NCI-H2227 (cell line): Measurements from ENCODE around the gene MTFP1.
"Not testable (repeated sequence)": the region's sequence is repeated elsewhere in the genome, so short reads cannot be mapped to it uniquely, and the experiment has no call there.

Experiments
- DNase-seq: peaks from one replicate; lab custom pipeline; 2025; ENCODE audit not compliant: unreplicated experiment; lab: John Stamatoyannopoulos, UW

Gene MTFP1

DNA sequence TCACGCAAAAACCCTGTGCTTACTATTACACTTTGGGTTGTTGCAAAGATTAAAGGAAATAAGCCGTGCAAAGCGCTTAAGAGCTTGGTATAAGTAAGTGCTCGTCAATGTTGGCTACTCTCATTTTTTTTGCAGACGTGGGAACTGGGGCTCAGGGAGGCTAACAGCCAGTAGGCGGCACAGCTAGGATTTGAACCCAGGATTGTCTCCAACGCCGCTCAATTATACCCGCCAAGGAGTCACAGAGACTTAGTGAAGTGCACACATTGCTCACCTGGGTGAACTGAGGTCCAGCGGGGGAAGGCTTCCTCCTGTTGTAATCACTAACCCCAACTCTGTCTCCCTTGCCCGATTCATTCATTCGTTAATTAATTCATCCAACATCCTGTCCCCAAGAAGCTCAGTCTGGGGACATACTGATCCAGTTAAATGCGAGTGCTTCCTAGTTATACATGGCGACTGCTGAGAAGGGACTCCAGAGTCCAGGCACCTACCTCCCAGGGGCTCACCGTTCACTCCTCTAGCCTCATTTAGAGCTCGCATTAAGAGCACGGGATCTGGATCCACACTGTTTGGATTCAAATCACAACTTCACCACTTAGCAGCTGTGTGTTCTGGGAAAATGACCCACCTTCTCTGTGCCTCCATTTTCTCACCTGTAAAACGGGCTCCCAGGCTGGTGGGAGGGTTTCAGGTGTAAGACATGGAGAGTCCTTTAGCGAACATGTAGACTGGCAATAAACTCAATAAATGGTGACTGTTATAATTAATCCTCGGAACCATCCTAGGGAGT, 838 bp upstream of the MTFP1 start:
- DNase-seq: peak; percentile 50

DNA sequence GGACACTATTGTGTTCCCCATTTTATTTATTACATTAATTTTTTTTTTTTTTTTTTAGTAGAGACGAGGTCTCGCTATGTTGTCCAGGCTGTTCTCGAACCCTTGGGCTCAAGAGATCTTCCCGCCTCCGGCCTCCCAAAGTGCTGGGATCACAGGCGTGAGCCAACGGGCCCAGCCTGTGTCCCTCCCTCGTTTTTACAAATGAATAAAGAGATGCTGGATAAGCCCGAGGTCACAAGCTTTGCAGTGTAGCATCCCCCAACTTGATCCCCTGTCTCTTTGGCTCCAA, 297 bp upstream of the MTFP1 start:
- no peak for DNase-seq

DNA sequence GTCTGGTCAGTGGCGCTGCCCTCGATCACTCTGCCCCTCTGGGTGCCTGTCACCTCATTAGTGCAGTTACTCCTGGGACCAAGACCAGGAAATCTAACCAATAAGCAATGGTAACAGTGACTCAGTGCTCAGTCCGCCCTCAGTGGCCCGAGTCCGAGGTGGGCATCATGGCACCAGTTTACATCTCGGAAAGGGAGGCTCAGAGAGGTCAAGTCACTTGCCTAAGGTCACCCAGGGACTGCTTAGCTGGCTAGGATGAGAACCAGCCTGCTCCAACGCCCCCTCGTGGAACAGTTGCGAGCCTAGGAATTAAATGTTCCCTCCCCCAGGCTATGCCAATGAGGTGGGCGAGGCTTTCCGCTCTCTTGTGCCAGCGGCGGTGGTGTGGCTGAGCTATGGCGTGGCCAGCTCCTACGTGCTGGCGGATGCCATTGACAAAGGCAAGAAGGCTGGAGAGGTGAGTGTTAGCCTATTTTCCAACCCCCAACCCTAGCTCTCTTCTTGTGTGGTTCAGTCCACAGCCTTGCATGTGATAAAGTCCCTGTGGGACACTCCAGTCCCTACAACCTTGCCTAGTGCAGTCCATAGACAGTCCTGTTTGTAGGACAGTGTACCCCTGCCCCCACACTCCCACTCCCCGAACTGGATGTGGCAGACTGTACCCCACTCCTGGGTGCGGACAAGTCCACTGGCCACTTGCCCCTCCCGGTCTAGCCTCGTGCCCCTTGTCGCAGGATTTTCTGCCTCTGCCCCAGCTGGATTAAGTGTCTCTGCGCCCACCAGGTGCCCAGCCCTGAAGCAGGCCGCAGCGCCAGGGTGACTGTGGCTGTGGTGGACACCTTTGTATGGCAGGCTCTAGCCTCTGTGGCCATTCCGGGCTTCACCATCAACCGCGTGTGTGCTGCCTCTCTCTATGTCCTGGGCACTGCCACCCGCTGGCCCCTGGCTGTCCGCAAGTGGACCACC, 1.1 kb downstream of the MTFP1 start:
- DNase-seq: peak; percentile 89

DNA sequence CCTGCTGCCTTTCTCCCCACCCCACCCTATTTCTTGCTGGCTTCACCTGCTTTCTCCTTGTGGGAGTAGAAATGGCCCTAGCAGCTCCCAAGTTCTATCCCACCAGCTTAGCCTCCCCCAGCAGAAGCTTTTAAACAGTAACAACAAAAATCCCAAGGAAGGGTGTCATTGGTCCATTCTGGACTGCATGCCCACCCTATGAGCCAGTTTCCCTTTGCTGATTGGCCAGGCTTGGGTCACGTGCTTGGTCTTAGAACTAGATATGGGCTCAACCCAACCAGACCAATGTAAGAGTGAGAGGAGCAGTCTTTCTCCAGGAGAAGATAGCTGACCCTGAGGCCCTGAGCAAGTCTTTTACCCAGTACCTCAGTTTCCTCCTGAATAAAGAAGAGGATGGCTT, 2.3 kb downstream of the MTFP1 start:
- no peak for DNase-seq

DNA sequence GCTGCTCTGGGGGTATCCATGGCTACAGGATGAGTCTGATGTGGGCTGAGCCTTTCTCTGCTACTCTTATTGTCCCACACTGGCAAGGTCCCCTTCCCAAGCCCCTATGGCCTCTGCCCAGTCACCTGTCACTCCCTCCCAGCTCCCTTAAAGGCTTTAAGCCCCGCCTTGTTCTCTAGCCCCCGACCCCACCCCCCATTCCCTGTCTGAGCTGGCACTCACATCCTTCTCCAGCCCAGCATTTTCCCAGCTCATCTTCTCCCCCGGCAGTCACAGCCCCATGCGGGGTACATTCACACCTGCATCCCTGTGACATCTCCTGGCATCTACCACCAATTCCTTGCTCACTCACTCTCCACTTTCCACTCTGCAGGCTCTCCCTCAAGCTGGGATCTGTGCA, 4.3 kb downstream of the MTFP1 start:
- no peak for DNase-seq

DNA sequence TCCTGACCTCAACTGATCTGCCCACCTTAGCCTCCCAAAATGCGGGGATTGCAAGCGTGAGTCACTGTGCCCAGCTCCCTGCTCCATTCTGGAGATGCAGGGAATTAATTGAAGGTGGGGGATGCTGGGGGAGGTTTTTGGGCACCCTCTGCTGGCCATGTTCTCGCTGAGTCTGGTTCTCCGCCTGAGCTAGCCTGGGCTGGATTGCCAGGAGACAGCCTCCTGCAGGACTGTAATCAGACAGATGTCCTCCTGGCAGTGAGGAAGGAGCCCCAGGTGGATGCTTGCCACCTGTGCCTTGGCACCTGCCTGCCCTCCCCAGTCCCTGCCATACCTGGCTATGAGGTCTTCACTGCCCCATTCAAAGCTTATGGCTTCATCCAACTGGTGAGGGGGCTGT, 5.4 kb downstream of the MTFP1 start:
- DNase-seq: no peak

DNA sequence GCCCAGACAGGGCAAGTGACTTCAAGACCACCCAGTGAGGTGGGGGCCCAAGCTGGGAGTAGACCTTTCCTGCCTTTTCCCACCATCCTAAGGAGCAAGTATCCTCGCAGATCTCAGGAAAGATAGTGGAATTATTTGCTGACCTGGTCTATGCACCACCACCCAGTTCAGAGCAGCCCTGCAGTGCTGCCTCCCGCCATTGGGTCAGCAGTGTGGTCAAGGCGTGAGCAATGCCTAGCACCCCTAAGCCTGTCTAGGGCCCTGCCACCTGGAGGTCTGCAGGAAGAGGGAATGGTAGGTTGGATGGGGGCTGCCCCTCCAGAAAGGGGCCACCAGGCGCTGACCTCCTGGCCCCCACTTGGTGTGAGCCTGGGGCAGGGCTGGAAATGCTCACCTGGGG, 6.5 kb downstream of the MTFP1 start:
- no peak for DNase-seq

DNA sequence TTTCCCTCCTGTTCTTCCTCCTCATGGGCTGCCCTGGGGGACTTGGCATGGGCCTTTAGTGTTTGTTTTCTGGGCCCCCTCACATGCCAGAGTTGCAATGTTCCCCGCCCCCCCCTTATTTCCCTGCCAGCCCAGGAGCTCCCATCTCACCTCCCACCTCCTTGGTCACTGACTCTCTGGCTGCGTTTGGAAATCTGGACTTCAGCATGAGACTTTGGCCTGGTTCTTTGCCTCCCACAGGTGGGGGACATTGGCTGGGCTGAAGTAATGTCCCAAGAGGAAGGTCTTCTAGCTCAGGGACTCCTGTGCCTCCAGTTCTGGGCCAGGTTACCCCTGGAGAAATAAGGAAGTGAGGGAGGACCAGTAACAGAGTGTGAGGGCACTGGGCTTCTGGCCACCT, 7.0 kb downstream of the MTFP1 start:
- no peak for DNase-seq

DNA sequence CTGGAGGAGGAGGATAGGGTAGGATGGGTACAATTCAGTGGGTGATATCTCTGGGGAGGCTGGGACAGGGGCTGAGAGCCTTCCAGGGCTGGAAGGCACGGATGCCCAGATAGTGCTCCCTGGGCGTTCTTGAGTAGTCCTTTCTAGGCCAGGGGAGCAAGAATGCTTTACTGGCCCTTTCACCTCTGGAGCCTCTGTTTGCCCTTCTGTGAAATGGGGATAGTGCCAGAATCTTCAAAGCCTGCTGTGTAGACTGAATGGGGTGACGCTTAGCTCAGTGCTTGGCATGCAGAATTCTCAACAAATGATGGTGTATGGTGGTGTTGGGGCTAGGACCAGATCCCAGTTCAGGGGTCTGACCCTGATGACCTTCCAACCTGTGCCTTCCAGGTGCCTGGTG, 7.7 kb downstream of the MTFP1 start:
- DNase-seq: no peak

DNA sequence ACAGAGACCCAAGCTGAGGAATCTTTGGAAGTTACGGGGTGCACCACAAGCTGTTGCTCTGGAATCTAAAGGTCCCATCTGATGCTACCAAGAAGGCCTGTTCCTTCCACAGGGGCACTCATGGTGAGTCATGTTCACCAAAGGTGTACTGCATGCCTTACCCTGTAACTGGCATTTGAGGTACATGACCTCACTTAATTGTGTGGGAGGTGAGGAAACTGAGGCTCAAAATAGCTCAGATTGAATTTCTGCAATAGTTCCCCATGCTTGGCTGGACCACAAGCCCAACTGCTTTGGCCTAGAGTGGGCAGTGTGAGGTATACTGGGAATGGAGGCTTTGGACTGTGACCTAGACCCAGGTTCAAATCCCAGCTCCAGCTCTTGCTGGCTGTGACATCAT, 8.2 kb downstream of the MTFP1 start:
- DNase-seq: no peak

DNA sequence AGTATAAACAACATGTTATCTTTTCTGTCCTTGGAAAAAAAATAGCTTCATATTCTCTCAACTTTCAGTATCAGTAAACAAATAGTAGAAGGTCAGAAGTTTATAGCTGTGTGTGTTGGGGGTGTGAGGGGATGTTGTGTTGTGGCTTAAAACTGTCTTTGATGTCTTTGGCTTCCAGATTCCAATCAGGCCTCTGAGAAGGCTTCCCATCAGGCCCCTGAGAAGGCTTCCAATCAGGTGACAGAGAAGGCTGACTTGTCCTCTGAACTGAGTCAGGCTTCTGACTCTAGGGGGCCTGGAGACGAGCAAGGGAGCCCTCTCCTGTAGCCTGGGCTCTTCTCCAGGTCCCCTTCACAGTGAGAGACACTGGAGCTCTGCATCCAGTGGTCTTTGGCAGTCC, 9.3 kb downstream of the MTFP1 start:
- DNase-seq: no peak

DNA sequence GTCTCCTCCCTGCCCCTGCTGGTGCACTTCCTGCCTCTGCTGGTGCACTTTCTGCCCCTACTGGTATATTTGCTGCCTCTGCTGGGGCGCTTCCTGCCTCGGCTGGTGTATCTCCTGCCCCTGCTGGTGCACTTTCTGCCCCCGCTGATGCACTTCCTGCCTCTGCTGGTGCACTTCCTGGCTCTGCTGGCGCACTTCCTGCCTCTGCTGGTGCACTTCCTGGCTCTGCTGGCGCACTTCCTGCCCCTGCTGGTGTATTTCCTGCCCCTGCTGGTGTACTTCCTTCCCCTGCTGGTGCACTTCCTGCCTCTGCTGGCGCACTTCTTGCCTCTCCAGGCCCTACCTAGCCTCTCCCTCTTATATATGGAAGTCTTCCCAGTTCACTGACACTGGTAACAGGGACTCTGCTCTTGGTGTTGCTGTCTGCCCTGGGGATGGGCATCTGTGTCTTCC, 10.1 kb downstream of the MTFP1 start:
- DNase-seq: no peak

DNA sequence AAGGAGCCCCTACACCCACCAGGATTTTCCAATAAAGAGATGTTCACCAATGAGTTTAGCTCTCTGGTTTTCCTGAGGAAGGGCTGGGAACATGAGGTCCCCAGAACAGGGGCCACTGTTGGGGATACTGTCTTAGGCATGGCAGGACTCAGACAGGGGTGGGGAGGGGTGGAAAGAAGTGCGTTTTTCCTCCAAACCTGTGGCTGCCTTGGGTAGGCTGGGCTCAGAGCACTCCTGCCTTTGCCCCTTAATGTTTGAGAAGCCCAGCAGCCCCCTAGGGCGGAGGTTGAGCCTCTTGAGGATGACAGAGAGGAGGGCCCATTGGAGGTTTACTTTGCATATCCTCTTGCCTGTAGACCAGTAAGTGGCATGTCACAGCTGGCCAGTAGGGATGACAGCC, 10.6 kb downstream of the MTFP1 start:
- no peak for DNase-seq

DNA sequence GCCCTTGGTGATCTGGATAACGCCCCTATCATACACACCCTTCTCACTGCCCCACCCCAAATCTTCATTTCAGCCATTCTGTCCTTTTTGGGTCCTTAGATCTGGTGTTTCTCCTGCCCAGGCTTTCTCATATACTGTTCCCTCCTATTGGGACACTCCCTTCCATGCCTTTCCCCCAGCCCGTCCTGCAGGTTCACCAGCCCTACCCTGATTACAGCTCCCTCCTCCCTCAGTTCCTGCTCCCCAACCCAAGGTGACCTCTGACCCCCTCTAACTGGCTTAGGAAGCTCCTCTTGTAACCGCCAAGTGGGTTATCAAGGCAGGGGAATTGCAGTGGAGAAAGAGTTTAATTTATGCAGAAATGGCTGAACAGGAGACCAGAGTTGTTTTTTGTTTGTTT, 13.0 kb downstream of the MTFP1 start:
- DNase-seq: no peak

DNA sequence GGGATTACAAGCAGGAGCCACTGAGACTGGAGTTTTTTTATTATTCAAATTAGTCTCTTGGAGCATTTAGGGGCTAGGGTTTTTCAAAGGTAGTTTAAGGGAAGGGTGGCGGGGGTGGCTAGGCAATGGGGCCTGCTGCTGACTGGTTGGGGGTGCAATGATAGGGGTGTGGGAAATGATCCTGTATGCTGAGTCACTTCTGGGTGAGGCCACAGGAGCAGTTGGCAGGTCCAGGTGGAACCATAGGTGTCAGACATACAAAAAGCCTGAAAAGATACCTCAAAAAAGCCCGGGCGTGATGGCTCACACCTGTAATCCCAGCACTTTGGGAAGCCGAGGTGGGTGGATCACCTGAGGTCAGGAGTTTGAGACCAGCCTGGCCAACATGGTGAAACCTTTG, 13.7 kb downstream of the MTFP1 start:
- no peak for DNase-seq

DNA sequence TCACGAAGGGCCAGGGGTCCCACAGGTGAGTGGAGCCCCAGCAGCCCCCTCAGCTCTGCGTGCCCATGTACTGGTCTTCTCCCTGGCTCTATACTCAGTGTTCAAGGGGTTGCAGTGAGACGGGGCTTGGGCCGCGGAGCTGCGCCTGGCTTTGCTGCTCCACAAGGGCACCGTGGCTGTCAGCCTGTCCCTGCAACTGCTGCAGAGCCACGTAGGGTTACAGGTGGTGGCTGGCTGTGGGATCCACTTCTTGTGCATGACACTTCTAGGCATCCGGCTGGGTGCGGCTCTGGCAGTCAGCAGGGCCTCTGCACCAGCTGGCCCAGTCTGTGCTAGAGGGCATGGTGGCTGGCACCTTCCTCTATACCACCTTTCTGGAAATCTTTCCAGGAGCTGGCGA, 14.3 kb downstream of the MTFP1 start:
- DNase-seq: no peak

DNA sequence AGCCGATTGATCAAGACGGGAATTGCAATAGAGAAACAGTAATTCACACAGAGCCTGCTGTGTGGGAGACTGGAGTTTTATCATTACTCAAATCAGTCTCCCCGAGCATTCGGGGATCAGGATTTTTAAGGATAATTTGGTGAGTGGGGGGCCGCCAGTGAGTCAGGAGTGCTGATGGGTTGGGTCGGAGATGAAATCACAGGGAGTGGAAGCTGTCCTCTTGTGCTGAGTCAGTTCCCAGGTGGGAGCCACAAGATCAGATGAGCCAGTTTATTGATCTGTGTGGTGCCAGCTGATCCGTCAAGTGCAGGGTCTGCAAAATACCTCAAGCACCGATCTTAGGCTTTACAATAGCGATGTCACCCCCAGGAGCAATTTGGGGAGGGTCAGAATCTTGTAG, 15.5 kb downstream of the MTFP1 start:
- no peak for DNase-seq

DNA sequence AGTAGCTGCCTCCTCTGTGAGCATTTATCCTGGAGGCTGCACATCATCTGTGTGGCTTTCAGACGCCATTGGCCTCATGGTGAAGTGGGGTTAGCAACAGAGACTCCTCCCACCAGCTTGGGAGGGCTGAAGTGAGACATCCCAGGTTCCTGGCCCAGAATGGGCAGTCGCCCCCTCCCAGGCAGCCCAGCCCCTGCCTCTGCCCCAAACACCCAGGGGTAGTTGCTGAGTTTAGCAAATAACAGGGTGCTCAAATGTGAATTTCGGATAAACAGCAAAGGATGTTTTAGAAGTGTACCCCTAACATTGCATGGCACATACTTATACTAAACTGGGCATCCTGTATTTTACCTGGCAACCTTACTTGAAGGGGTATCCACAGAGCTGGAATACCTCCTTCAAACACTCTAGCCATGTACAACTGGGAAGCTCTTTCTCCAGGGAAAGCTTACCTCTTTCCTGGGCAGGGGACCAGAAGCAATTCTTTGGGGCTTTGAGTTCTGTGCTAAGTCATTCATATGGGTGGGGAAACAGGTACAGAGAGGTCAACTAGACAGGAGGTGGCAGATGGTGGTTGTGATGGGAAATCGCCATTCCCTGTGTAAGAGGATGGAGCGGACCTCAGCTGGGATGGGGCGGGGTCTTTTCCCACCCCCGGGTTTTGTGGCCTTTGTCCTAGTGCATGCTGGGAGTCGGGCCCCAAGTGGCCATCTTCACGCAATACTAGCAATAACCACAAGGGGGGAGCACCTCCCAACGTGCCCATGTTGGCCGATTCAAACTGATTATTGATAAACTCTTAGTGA, 19.3 kb downstream of the MTFP1 start:
- DNase-seq: peak; percentile 80

DNA sequence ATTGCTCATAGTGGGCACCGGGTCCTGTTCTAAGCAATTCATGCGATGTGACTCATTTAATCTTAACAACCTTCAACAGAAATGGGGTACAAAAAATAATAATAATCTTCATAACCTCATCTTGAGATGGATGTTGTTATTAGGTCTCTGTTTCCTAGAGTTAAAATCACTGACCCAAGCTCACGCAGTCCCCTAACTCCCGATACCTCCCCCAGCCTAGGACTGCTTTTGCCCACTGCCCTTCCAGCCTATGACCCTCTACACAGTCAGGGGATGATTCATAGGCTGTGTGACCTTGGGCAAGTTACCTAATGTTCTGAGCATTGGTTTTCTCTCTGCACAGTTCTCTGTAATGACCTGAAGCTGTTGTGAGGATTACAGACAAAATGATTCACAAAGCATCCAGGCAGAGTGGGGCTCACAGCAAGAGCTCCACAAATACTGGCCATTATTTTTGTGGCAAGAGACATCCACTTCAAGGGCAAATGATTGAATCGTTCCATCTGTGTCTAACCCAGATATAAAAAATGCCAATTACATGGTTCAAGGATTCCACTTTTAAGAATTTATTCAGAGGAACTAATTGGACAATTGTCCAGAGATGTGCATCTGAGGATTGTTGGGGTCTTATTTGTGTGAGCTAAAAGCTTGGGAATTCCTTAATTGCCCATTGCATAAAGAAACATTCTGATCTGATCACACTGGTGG, 20.0 kb downstream of the MTFP1 start:
- DNase-seq: no peak

DNA sequence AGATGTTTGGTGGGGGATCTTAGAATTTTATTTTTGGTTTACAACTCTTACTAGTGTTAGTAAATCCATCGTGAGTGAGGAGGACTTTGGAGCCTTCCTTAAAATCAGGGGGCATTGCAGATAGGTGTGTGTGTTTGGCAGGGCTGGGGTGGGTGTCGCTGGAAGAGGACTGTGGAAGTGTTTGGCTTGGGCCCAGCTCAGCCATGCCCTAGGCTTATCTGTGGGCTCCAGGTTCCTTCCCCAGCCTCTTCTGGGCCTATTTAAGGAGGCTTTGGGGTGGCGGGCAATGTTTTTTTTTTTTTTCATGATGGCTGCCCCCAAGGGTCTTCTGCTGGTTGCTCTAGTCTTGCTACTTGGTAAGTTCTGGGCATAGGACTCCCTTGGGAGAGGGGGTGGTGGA, 22.1 kb downstream of the MTFP1 start:
- DNase-seq: no peak

DNA sequence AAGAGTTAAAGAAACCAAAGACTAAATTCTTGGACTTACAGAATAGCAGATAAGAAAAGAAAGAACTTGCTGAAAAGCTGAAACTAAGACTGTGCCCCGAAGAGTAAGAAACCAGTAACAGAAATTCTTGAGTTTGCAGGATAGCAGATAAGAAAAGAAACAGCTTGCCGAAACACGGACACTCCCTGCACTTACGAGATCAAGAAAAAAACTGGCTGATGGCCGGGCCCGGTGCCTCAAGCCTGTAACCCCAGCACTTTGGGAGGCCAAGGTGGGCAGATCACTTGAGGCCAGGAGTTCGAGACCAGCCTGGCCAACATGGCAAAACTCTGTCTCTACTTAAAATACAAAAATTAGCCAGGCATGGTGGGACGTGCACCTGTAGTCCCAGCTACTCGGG, 25.9 kb downstream of the MTFP1 start:
- DNase-seq: not testable (repeated sequence)
